Neuronal stem cell (in vitro differentiated cells): ENCODE data around the gene RC3H2.
A peak's percentile ranks its signal among the peaks of the same experiment; 100 is the strongest.

Experiments used
- DNase-seq: peaks from one replicate; pipeline ENCODE4 v3.0.0-alpha.2; 2013; ENCODE audit warnings: low spot score
- H2AFZ ChIP-seq: one replicate; pipeline ENCODE4 v1.6.1; 2013; ENCODE audit warnings: mild to moderate bottlenecking, low read length, inconsistent platforms
- H2AK5ac ChIP-seq: 2 replicates; pipeline ENCODE4 v1.6.1; 2013; ENCODE audit warnings: low read depth, mild to moderate bottlenecking, inconsistent platforms, low read length, moderate library complexity, mixed read lengths
- H2BK120ac ChIP-seq: 2 replicates; pipeline ENCODE4 v1.6.1; 2013; ENCODE audit warnings: low read depth, mild to moderate bottlenecking, inconsistent platforms, low read length, moderate library complexity, mixed read lengths
- H2BK12ac ChIP-seq: one replicate; pipeline ENCODE4 v1.6.1; 2013; ENCODE audit warnings: low read length, inconsistent platforms
- H2BK15ac ChIP-seq: 2 replicates; pipeline ENCODE4 v1.6.1; 2013; ENCODE audit warnings: mild to moderate bottlenecking, low read length, inconsistent platforms, mixed read lengths
- H2BK5ac ChIP-seq: one replicate; pipeline ENCODE4 v1.6.1; 2013; ENCODE audit warnings: inconsistent platforms, mild to moderate bottlenecking, low read length, moderate library complexity
- H3K14ac ChIP-seq: one replicate; pipeline ENCODE4 v1.6.1; 2013; ENCODE audit warnings: low read length, inconsistent platforms
- H3K18ac ChIP-seq: 2 replicates; pipeline ENCODE4 v1.6.1; 2013; ENCODE audit warnings: low read length, inconsistent platforms
- H3K23ac ChIP-seq: 2 replicates; pipeline ENCODE4 v1.6.1; 2013; ENCODE audit warnings: low read depth, mild to moderate bottlenecking, mixed read lengths, low read length, inconsistent platforms; ENCODE audit not compliant: poor library complexity
- H3K27ac ChIP-seq: replicated peaks from 3 replicates; pipeline ENCODE4 v1.5.1; 2013; ENCODE audit warnings: low read length, inconsistent platforms
- H3K27me3 ChIP-seq, 3 experiments: 2 replicates each; pipeline ENCODE4 v1.6.1; 2013; ENCODE audit warnings: low read length in 3 of 3, mild to moderate bottlenecking in 2 of 3, inconsistent platforms in 1 of 3, low read depth in 1 of 3, mixed read lengths in 1 of 3, moderate library complexity in 1 of 3; ENCODE audit not compliant: control insufficient read depth in 3 of 3, insufficient read depth in 3 of 3
- H3K36me3 ChIP-seq, 2 donors: replicated peaks in 1 of 2; 2 replicates each; pipeline ENCODE4 v1.6.1; 2013; ENCODE audit warnings: low read length in 2 of 2; ENCODE audit not compliant: control insufficient read depth in 2 of 2, insufficient read depth in 2 of 2
- H3K4ac ChIP-seq: 2 replicates; pipeline ENCODE4 v1.6.1; 2013; ENCODE audit warnings: inconsistent platforms, mild to moderate bottlenecking, low read length, moderate library complexity
- H3K4me1 ChIP-seq, 2 donors: 1 replicate in 1 of 2; 2 replicates in 1 of 2; pipeline ENCODE4 v1.6.1; 2013; ENCODE audit warnings: low read length in 2 of 2, low read depth in 1 of 2; ENCODE audit not compliant: control insufficient read depth in 2 of 2, insufficient read depth in 1 of 2
- H3K4me2 ChIP-seq: one replicate; pipeline ENCODE4 v1.6.1; 2013; ENCODE audit warnings: mild to moderate bottlenecking, low read length, inconsistent platforms; ENCODE audit not compliant: insufficient read depth, poor library complexity, severe bottlenecking
- H3K4me3 ChIP-seq, 2 donors: 2 replicates each; pipeline ENCODE4 v1.5.1; 2013; ENCODE audit warnings: low read length in 2 of 2, mild to moderate bottlenecking in 2 of 2, inconsistent platforms in 1 of 2, moderate library complexity in 1 of 2
- H3K79me1 ChIP-seq: one replicate; pipeline ENCODE4 v1.6.1; 2013; ENCODE audit warnings: low read depth, mild to moderate bottlenecking, inconsistent platforms, low read length, moderate library complexity
- H3K9ac ChIP-seq: one replicate; pipeline ENCODE4 v1.6.1; 2013; ENCODE audit warnings: mild to moderate bottlenecking, low read depth, low read length, inconsistent platforms; ENCODE audit not compliant: poor library complexity
- H3K9me3 ChIP-seq, 2 donors: replicated peaks in 1 of 2; 2 replicates each; pipeline versions ENCODE3 to v1.6.1; 2013; ENCODE audit warnings: low read length in 2 of 2, mild to moderate bottlenecking in 2 of 2, inconsistent platforms in 1 of 2, low read depth in 1 of 2, mixed read lengths in 1 of 2, moderate library complexity in 1 of 2; ENCODE audit not compliant: control insufficient read depth in 2 of 2, insufficient read depth in 1 of 2
- H4K8ac ChIP-seq: one replicate; pipeline ENCODE4 v1.6.1; 2013; ENCODE audit warnings: low read depth, mild to moderate bottlenecking, inconsistent platforms, low read length, moderate library complexity
- H4K91ac ChIP-seq: one replicate; pipeline ENCODE4 v1.6.1; 2013; ENCODE audit warnings: low read length, low read depth, mild to moderate bottlenecking, inconsistent platforms; ENCODE audit not compliant: poor library complexity
- WGBS, 2 donors: extraction: QIAGEN DNeasy Blood & Tissue Kit; methylation state at CpG; one replicate each; pipeline ENCODE4 v1.1.7; 2013; ENCODE audit warnings: missing lambda C conversion rate in 2 of 2, mixed read lengths in 1 of 2; ENCODE audit not compliant: insufficient read length in 2 of 2, insufficient replicate concordance in 1 of 2; ENCODE audit errors: extremely low coverage in 2 of 2; 5-methylcytosine and 5-hydroxymethylcytosine counted together

RC3H2 gene

DNA sequence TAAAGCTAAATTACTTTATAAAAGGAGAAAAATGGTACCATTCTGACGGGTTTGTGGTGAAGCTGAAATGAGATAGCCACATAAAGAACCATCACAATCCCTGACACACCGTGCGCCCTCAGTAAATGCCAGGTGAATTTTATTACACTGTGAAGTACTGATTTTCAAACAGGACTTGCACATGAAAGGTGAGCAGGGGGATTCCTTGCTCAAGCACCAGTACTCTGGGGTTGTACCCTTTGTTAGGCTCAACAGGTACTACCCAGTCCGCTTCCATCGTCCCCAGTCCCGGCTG is 35.2 kb upstream of the RC3H2 start:
- Histone ChIP-seq H3K27ac (peak overlapping the region; percentile 79), H3K4ac (no peak overlapping the region), H3K23ac (peak overlapping the region; percentile 95), H3K36me3 (peaks cover 3 to 48% of the 10 kb centered on the region in 2 donors), H2BK120ac (no peak overlapping the region), H4K91ac (no peak overlapping the region), H3K18ac (peak overlapping the region; percentile 62), H2BK12ac (no peak overlapping the region), H3K9ac (no peak overlapping the region), H3K79me1 (peaks cover 4% of the 10 kb centered on the region), H3K14ac (no peak overlapping the region), H2AK5ac (no peak overlapping the region), H2AFZ (peak overlapping the region; percentile 72), H3K4me3 (peak overlapping the region; percentile 55 to 74), H2BK5ac (no peak overlapping the region), H3K27me3 (no peaks in the 10 kb centered on the region), H2BK15ac (no peak overlapping the region), H3K4me1 (peaks cover 2 to 3% of the 10 kb centered on the region in 2 donors), H4K8ac (no peak overlapping the region), H3K9me3 (no peaks in the 10 kb centered on the region), H3K4me2 (peak overlapping the region; percentile 76)
- WGBS, 2 donors: no CpG with 5 or more reads among the region's 6 CpGs
- no peak for DNase-seq

GRCh38 chr9:122939601-122940000 is 34.4 kb upstream of the RC3H2 start:
- Histone ChIP-seq H3K4me3 (no peak overlapping the region), H3K79me1 (peaks cover 4% of the 10 kb centered on the region), H3K27ac (no peak overlapping the region), H3K27me3 (no peaks in the 10 kb centered on the region), H2BK5ac (no peak overlapping the region), H4K8ac (no peak overlapping the region), H3K14ac (no peak overlapping the region), H2BK15ac (no peak overlapping the region), H3K18ac (no peak overlapping the region), H3K4me2 (no peak overlapping the region), H2AFZ (no peak overlapping the region), H2BK120ac (no peak overlapping the region), H2AK5ac (no peak overlapping the region), H3K36me3 (peaks cover 3 to 53% of the 10 kb centered on the region in 2 donors), H3K9ac (no peak overlapping the region), H3K4ac (no peak overlapping the region), H4K91ac (no peak overlapping the region), H2BK12ac (no peak overlapping the region), H3K4me1 (peaks cover 2 to 3% of the 10 kb centered on the region in 2 donors), H3K23ac (no peak overlapping the region), H3K9me3 (no peaks in the 10 kb centered on the region)
- no peak for DNase-seq
- no CpG with 5 or more reads among the region's 4 CpGs for WGBS, 2 donors

DNA sequence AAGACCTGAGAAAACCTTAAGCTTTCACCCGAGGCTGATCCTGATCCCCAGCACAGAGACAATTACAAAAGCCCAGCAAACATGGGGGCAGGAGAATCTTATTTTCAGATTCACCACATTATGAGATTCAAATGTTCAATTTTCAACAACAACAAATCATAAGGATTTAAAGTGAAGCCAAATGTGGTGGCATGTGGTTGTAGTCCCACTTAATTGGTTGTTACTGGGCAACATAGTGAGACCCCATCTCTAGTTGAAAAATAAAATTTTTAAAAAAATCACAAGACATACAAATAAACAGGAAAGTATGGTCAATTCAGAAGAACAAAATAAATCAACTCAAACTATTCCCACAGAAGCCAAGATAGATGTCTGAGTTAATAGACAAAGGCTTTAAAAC is 31.7 kb upstream of the RC3H2 start:
- no peak overlapping the region for H2AK5ac ChIP-seq
- no peak overlapping the region for H2AFZ ChIP-seq
- peaks cover 3 to 47% of the 10 kb centered on the region in 2 donors for H3K36me3 ChIP-seq
- H3K23ac ChIP-seq: no peak overlapping the region
- no CpG with 5 or more reads among the region's 1 CpG for WGBS, 2 donors
- no peaks in the 10 kb centered on the region for H3K9me3 ChIP-seq
- H4K8ac ChIP-seq: no peak overlapping the region
- H2BK12ac ChIP-seq: no peak overlapping the region
- no peak overlapping the region for H3K4me3 ChIP-seq
- no peak overlapping the region for H2BK120ac ChIP-seq
- no peak overlapping the region for H3K18ac ChIP-seq
- no peak overlapping the region for H3K4me2 ChIP-seq
- no peak for DNase-seq
- H3K4me1 ChIP-seq: peaks cover 2 to 9% of the 10 kb centered on the region in 2 donors
- H2BK5ac ChIP-seq: no peak overlapping the region
- H3K9ac ChIP-seq: no peak overlapping the region
- no peak overlapping the region for H4K91ac ChIP-seq
- no peak overlapping the region for H3K14ac ChIP-seq
- no peaks in the 10 kb centered on the region for H3K27me3 ChIP-seq
- H3K4ac ChIP-seq: no peak overlapping the region
- H2BK15ac ChIP-seq: no peak overlapping the region
- no peak overlapping the region for H3K27ac ChIP-seq
- H3K79me1 ChIP-seq: peaks cover 8% of the 10 kb centered on the region

GRCh38 chr9:122936464-122936863 is 31.3 kb upstream of the RC3H2 start:
- H2BK15ac ChIP-seq: no peak overlapping the region
- peaks cover 3 to 47% of the 10 kb centered on the region in 2 donors for H3K36me3 ChIP-seq
- H3K4me3 ChIP-seq: peak overlapping the region in 1 of 2 donors; percentile 26
- H2BK120ac ChIP-seq: no peak overlapping the region
- H2AFZ ChIP-seq: no peak overlapping the region
- no peak overlapping the region for H3K4me2 ChIP-seq
- H3K23ac ChIP-seq: no peak overlapping the region
- H3K9ac ChIP-seq: no peak overlapping the region
- H3K9me3 ChIP-seq: no peaks in the 10 kb centered on the region
- H3K27ac ChIP-seq: no peak overlapping the region
- H3K4me1 ChIP-seq: peaks cover 2 to 9% of the 10 kb centered on the region in 2 donors
- H3K27me3 ChIP-seq: no peaks in the 10 kb centered on the region
- H3K14ac ChIP-seq: no peak overlapping the region
- no peak overlapping the region for H2BK12ac ChIP-seq
- H3K18ac ChIP-seq: no peak overlapping the region
- H3K79me1 ChIP-seq: peaks cover 6% of the 10 kb centered on the region
- H2BK5ac ChIP-seq: no peak overlapping the region
- H3K4ac ChIP-seq: no peak overlapping the region
- no peak for DNase-seq
- H2AK5ac ChIP-seq: no peak overlapping the region
- no peak overlapping the region for H4K8ac ChIP-seq
- no CpG with 5 or more reads among the region's 5 CpGs for WGBS, 2 donors
- H4K91ac ChIP-seq: no peak overlapping the region
